SK-N-SH treated with all-trans-retinoic acid at 6 μM for 48 hours (cell line): ENCODE results near the gene MMUT.

Source experiments
- ATAC-seq: fragments of 200-7000 bp; cut with Tn5 transposase; 3 replicates; pipeline ENCODE4 v1.9.1; 2020; ENCODE audit warnings: mild to moderate bottlenecking, moderate library complexity
- ARNTL ChIP-seq: fragments of 450-650 bp; formaldehyde crosslinking; IDR thresholded peaks from 2 replicates; pipeline ENCODE4 v1.5.0; 2020; ENCODE audit warnings: low read depth, mild to moderate bottlenecking, moderate library complexity, borderline replicate concordance
- BACH2 ChIP-seq: fragments of 250-450 bp; sonication (Bioruptor Pico); IDR thresholded peaks from 2 replicates; pipeline ENCODE4 v1.9.0; 2021; ENCODE audit warnings: mild to moderate bottlenecking, borderline replicate concordance
- CSDC2 ChIP-seq: fragments of 250-450 bp; sonication (Bioruptor Pico); IDR thresholded peaks from 2 replicates; pipeline ENCODE4 v1.5.0; 2020; ENCODE audit warnings: mild to moderate bottlenecking, moderate library complexity
- ESRRG ChIP-seq: fragments of 250-450 bp; sonication (Bioruptor Pico); IDR thresholded peaks from 2 replicates; pipeline ENCODE4 v1.6.1; 2021; ENCODE audit warnings: mild to moderate bottlenecking
- GLIS3 ChIP-seq: fragments of 250-450 bp; sonication (Bioruptor Pico); IDR thresholded peaks from 2 replicates; pipeline ENCODE4 v1.5.0; 2020; ENCODE audit warnings: mild to moderate bottlenecking, moderate library complexity
- ISL1 ChIP-seq: fragments of 250-450 bp; sonication (Bioruptor Pico); IDR thresholded peaks from 2 replicates; pipeline ENCODE4 v2.1.2; 2022; ENCODE audit warnings: mild to moderate bottlenecking, moderate library complexity
- OSR1 ChIP-seq: fragments of 250-450 bp; sonication (Bioruptor Pico); IDR thresholded peaks from 2 replicates; pipeline ENCODE4 v1.8.0; 2022; ENCODE audit warnings: moderate library complexity, mild to moderate bottlenecking, inconsistent platforms
- PPARA ChIP-seq: fragments of 250-450 bp; sonication (Bioruptor Pico); IDR thresholded peaks from 2 replicates; pipeline ENCODE4 v1.5.0; 2020; ENCODE audit warnings: mild to moderate bottlenecking, borderline replicate concordance
- RARB ChIP-seq: fragments of 250-450 bp; sonication (Bioruptor Pico); IDR thresholded peaks from 2 replicates; pipeline ENCODE4 v1.8.0; 2021; ENCODE audit warnings: mild to moderate bottlenecking, moderate library complexity
- SNAI2 ChIP-seq: fragments of 250-450 bp; sonication (Bioruptor Pico); IDR thresholded peaks from 2 replicates; pipeline ENCODE4 v1.5.0; 2020; ENCODE audit warnings: mild to moderate bottlenecking, moderate library complexity
- TCF4 ChIP-seq: fragments of 250-450 bp; sonication (Bioruptor Pico); IDR thresholded peaks from 2 replicates; pipeline ENCODE4 v1.8.0; 2021; ENCODE audit warnings: mild to moderate bottlenecking, moderate library complexity, borderline replicate concordance
- TOX ChIP-seq: fragments of 250-450 bp; sonication (Bioruptor Pico); IDR thresholded peaks from 2 replicates; pipeline ENCODE4 v1.8.0; 2021; ENCODE audit warnings: mild to moderate bottlenecking, moderate library complexity, borderline replicate concordance
- ZC3H10 ChIP-seq: fragments of 250-450 bp; sonication (Bioruptor Pico); IDR thresholded peaks from 2 replicates; pipeline ENCODE4 v1.5.1; 2021; ENCODE audit warnings: mild to moderate bottlenecking, moderate library complexity
- ZFP3 ChIP-seq: fragments of 250-450 bp; sonication (Bioruptor Pico); IDR thresholded peaks from 2 replicates; pipeline ENCODE4 v1.5.0; 2020; ENCODE audit warnings: mild to moderate bottlenecking, moderate library complexity
- ZNF565 ChIP-seq: fragments of 450-650 bp; formaldehyde crosslinking; conservative IDR thresholded peaks from 2 replicates; pipeline ENCODE4 v1.5.0; 2020; ENCODE audit warnings: low read depth, mild to moderate bottlenecking, moderate library complexity
- ZNF70 ChIP-seq: fragments of 450-650 bp; formaldehyde crosslinking; IDR thresholded peaks from 2 replicates; pipeline ENCODE4 v1.5.0; 2020; ENCODE audit warnings: mild to moderate bottlenecking, moderate library complexity
- ZNF8 ChIP-seq: fragments of 450-650 bp; formaldehyde crosslinking; IDR thresholded peaks from 2 replicates; pipeline ENCODE4 v1.5.0; 2020; ENCODE audit warnings: mild to moderate bottlenecking, moderate library complexity
- TF ChIP-seq, protein P1 (sequence below): fragments of 250-450 bp; sonication (Bioruptor Pico); IDR thresholded peaks from 2 replicates; pipeline ENCODE4 v1.5.0; 2020; ENCODE audit warnings: mild to moderate bottlenecking, moderate library complexity
- TF ChIP-seq, protein P2 (sequence below): fragments of 250-450 bp; sonication (Bioruptor Pico); IDR thresholded peaks from 2 replicates; pipeline ENCODE4 v1.8.0; 2020; ENCODE audit warnings: mild to moderate bottlenecking, moderate library complexity, borderline replicate concordance

MMUT gene

DNA sequence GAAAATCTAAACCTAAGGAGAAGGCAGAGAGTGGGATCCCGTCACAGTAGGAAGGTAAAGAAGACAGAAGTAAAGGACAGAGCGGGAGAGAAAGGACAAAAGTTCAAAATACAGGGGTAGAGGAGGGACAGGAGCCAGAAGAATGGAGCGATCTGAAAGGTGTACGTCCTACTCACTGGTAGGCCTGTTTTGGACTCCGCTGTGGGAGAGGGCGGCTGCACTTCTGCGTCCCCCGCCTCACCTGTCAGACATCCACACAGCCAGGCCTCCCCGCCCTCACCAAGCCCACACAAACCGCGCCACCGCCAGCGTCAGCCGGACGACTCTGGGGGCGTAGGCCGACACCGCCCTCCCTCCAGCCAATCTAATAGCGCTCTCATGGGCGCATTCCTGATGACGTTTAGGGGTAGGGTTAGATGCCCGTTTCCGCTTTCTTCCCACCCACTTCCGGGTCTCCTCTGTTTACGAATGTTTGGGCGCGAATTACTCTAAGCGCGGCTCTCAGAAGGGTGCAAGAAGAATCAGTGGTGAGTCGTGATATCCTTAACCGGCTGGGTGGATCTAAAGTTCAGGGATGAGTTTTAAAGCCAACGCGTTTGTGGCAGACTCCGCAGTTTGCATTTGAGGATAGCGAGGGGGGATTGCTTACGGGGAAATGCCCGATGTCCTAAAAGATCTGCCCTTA is at the start of gene MMUT, which contains the start of gene CENPQ:
TSS of gene MMUT (minus strand) at position 327 of the 685 bp plus-strand sequence. CDS start 3,787 bp downstream, outside the sequence.
TSS of gene CENPQ (plus strand) at position 444 of the 685 bp plus-strand sequence. CDS start 6,807 bp downstream, outside the sequence.
- TF ChIP-seq ZNF565 (CRISPR knock-in tag) (no peak), ZFP3 (CRISPR knock-in tag) (no peak), TOX (CRISPR knock-in tag) (no peak), PPARA (CRISPR knock-in tag) (no peak), OSR1 (no peak), ESRRG (CRISPR knock-in tag) (no peak), ZNF70 (CRISPR knock-in tag) (no peak)
- ATAC-seq: peak; percentile 99

DNA sequence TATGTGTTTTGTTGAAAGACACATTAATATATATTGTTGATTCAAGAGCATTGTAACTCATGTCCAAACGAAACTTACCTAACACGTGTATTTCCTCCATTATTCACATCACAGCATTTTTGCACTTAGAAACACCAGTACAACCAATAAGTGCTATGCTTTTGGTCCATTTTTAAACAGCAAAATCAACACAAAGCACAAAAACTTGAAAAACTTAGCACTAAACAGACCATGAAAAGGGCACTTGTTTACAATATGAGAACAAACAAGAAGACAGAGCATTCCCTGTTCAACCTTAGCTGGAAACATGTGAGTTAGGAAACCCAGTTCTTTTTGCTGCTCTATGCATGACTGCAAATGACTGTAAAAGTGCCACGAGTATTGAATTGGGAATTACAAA is 46.3 kb upstream of the MMUT start:
- no peak for ATAC-seq
- TF ChIP-seq, protein P1, sequence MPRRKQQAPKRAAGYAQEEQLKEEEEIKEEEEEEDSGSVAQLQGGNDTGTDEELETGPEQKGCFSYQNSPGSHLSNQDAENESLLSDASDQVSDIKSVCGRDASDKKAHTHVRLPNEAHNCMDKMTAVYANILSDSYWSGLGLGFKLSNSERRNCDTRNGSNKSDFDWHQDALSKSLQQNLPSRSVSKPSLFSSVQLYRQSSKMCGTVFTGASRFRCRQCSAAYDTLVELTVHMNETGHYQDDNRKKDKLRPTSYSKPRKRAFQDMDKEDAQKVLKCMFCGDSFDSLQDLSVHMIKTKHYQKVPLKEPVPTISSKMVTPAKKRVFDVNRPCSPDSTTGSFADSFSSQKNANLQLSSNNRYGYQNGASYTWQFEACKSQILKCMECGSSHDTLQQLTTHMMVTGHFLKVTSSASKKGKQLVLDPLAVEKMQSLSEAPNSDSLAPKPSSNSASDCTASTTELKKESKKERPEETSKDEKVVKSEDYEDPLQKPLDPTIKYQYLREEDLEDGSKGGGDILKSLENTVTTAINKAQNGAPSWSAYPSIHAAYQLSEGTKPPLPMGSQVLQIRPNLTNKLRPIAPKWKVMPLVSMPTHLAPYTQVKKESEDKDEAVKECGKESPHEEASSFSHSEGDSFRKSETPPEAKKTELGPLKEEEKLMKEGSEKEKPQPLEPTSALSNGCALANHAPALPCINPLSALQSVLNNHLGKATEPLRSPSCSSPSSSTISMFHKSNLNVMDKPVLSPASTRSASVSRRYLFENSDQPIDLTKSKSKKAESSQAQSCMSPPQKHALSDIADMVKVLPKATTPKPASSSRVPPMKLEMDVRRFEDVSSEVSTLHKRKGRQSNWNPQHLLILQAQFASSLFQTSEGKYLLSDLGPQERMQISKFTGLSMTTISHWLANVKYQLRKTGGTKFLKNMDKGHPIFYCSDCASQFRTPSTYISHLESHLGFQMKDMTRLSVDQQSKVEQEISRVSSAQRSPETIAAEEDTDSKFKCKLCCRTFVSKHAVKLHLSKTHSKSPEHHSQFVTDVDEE (CRISPR knock-in tag): no peak
- TF ChIP-seq, protein P2, sequence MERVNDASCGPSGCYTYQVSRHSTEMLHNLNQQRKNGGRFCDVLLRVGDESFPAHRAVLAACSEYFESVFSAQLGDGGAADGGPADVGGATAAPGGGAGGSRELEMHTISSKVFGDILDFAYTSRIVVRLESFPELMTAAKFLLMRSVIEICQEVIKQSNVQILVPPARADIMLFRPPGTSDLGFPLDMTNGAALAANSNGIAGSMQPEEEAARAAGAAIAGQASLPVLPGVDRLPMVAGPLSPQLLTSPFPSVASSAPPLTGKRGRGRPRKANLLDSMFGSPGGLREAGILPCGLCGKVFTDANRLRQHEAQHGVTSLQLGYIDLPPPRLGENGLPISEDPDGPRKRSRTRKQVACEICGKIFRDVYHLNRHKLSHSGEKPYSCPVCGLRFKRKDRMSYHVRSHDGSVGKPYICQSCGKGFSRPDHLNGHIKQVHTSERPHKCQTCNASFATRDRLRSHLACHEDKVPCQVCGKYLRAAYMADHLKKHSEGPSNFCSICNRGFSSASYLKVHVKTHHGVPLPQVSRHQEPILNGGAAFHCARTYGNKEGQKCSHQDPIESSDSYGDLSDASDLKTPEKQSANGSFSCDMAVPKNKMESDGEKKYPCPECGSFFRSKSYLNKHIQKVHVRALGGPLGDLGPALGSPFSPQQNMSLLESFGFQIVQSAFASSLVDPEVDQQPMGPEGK (CRISPR knock-in tag): no peak
- TF ChIP-seq TCF4 (CRISPR knock-in tag): no peak
- no peak for TF ChIP-seq SNAI2 (CRISPR knock-in tag)
- TF ChIP-seq CSDC2 (CRISPR knock-in tag): no peak
- no peak for TF ChIP-seq ZNF565 (CRISPR knock-in tag)

DNA sequence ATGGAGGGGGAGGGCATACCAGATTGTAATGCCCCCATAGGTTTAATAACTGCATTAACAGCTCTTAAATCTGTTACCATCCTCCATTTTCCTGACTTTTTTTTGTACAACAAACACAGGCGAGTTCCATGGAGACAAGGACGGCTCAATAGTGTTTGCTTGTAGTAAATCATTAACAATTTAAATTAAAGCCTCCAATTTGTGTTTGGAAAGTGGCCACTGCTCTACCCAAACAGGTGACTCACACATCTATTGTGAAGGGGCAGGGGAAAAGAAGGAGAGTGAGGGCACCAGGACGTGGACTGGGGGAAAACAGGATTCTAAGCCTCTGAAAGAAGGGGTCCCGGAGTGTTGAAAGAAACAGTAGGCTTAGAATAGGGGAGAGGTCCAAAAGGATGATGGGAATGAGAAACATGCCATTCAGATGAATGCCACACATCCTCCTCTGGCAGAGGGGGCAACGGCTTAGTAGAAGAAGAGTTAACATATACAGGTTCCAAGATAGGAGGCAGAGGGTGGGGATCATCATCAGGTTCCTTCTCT is 43.6 kb upstream of the MMUT start:
- no peak for TF ChIP-seq ZC3H10 (CRISPR knock-in tag)
- TF ChIP-seq ZNF8 (CRISPR knock-in tag): no peak
- no peak for TF ChIP-seq RARB (CRISPR knock-in tag)
- no peak for TF ChIP-seq GLIS3 (CRISPR knock-in tag)
- TF ChIP-seq ISL1 (CRISPR knock-in tag): no peak
- TF ChIP-seq, protein P1 (CRISPR knock-in tag): no peak
- no peak for TF ChIP-seq ZNF565 (CRISPR knock-in tag)
- no peak for TF ChIP-seq TCF4 (CRISPR knock-in tag)
- no peak for TF ChIP-seq BACH2 (CRISPR knock-in tag)
- ATAC-seq: no peak

DNA sequence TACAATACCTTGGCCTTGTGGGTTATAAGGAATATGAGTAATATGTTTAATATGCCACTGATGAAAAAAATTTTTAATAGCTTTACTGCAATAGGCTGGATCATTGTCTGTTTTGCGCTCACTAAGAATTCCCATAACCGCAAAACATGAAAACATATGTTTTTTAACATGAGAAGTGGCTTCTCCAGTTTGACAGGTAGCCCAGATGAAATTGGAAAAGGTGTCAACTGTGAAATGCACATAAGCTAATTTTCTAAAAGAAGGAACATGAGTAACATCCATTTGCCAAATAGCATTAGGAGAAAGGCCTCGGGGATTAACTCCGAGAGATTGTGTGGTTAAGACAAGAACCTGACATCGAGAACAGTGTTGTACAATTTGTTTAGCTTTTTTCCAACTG is 41.6 kb upstream of the MMUT start:
- TF ChIP-seq SNAI2 (CRISPR knock-in tag) (no peak), ZC3H10 (CRISPR knock-in tag) (no peak), ZNF70 (CRISPR knock-in tag) (no peak), ZNF565 (CRISPR knock-in tag) (no peak), OSR1 (no peak), ARNTL (CRISPR knock-in tag) (no peak), BACH2 (CRISPR knock-in tag) (no peak), ESRRG (CRISPR knock-in tag) (no peak), RARB (CRISPR knock-in tag) (no peak)
- TF ChIP-seq, protein P2 (CRISPR knock-in tag): no peak
- ATAC-seq: no peak
